Smooth muscle cell (in vitro differentiated cells): ENCODE results near the gene C9orf153. TPM values are rescaled to one million over a fixed set of nuclear protein-coding genes. Genes with fewer than 3 reads are reported as not detected.

Experiments
- DNase-seq: peaks from one replicate; lab custom pipeline; 2025; ENCODE audit not compliant: unreplicated experiment; lab: John Stamatoyannopoulos, UW
- H2AFZ ChIP-seq: fragments of 200-600 bp; sonication (generic); 2 replicates; pipeline ENCODE4 v1.6.0; 2016; ENCODE audit warnings: antibody characterized with exemption, low read depth, mild to moderate bottlenecking
- H3F3A ChIP-seq: fragments of 200-600 bp; sonication (generic); 2 replicates; pipeline ENCODE4 v1.6.0; 2017; ENCODE audit warnings: antibody characterized with exemption, low read depth
- H3K27ac ChIP-seq: fragments of 200-600 bp; sonication (generic); 2 replicates; pipeline ENCODE4 v1.5.1; 2016; ENCODE audit warnings: low read depth, mild to moderate bottlenecking
- H3K27me3 ChIP-seq: fragments of 200-600 bp; sonication (generic); 2 replicates; pipeline ENCODE4 v1.6.1; 2016; ENCODE audit warnings: low read depth, mild to moderate bottlenecking
- H3K36me3 ChIP-seq: fragments of 200-600 bp; sonication (generic); 2 replicates; pipeline ENCODE4 v1.5.1; 2016; ENCODE audit warnings: low read depth
- H3K4me1 ChIP-seq: fragments of 200-600 bp; sonication (generic); 2 replicates; pipeline ENCODE4 v1.5.1; 2016; ENCODE audit warnings: low read depth
- H3K4me2 ChIP-seq: fragments of 200-600 bp; sonication (generic); 2 replicates; pipeline ENCODE4 v1.6.0; 2016; ENCODE audit warnings: mild to moderate bottlenecking
- H3K4me3 ChIP-seq: fragments of 200-600 bp; sonication (generic); 2 replicates; pipeline ENCODE4 v1.5.1; 2016; ENCODE audit warnings: mild to moderate bottlenecking
- H3K79me2 ChIP-seq: fragments of 200-600 bp; sonication (generic); 2 replicates; pipeline ENCODE4 v1.6.0; 2016; ENCODE audit warnings: low read depth, mild to moderate bottlenecking
- H3K9ac ChIP-seq: fragments of 200-600 bp; sonication (generic); 2 replicates; pipeline ENCODE4 v1.6.0; 2016; ENCODE audit warnings: low read depth
- H3K9me3 ChIP-seq: fragments of 200-600 bp; sonication (generic); replicated peaks from 2 replicates; pipeline ENCODE4 v1.5.1; 2016; ENCODE audit warnings: low read depth
- H4K20me1 ChIP-seq: fragments of 200-600 bp; sonication (generic); 2 replicates; pipeline ENCODE4 v1.6.0; 2016; ENCODE audit warnings: low read depth
- CTCF ChIP-seq: fragments of 200-600 bp; sonication (generic); IDR thresholded peaks from 2 replicates; pipeline ENCODE4 v1.5.1; 2017; ENCODE audit warnings: borderline replicate concordance, mild to moderate bottlenecking, antibody characterized with exemption; ENCODE audit not compliant: insufficient read depth, poor library complexity, severe bottlenecking
- WGBS: methylation state at CpG from one replicate; pipeline ENCODE4 v1.1.7; 2016; ENCODE audit warnings: low lambda C conversion rate; 5-methylcytosine and 5-hydroxymethylcytosine counted together
- polyA plus RNA-seq: library from polyadenylated mRNA; unstranded; fragments of >200 nt; fragmentation: Nextera tagmentation; extraction: Ambion mirVana; gene quantifications from 2 replicates; pipeline ENCODE4 v1.2.1, GENCODE V29; 2016
- total RNA-seq: library from RNA; depleted of rRNA; stranded (reverse); fragments of >200 nt; gene quantifications from 2 replicates; pipeline ENCODE4 v1.2.3, GENCODE V29; 2014

C9orf153 gene
- total and polyA plus RNA-seq, 2 experiments from 2014 or later = 0.63 TPM; not detected in 1

- no peak overlapping the region for H3K9ac ChIP-seq
- H3K27ac ChIP-seq = no peak overlapping the region
- H3K4me2 ChIP-seq = no peak overlapping the region
- no peak overlapping the region for H2AFZ ChIP-seq
- no peak overlapping the region for H3K4me3 ChIP-seq
- H3K4me1 ChIP-seq = no peaks in the 10 kb centered on the region
- WGBS = 74% methylated on average over 3 of the region's 3 CpGs
- no peaks in the 10 kb centered on the region for H3F3A ChIP-seq
- no peaks in the 10 kb centered on the region for H3K79me2 ChIP-seq
- H3K9me3 ChIP-seq = no peaks in the 10 kb centered on the region
- no peaks in the 10 kb centered on the region for H4K20me1 ChIP-seq
- TF ChIP-seq CTCF = no peak
- H3K36me3 ChIP-seq = no peaks in the 10 kb centered on the region
- no peaks in the 10 kb centered on the region for H3K27me3 ChIP-seq
- no peak for DNase-seq
Measured at GRCh38 chr9:86187121-86187520, 72.3 kb downstream of the C9orf153 start.

- WGBS = 88% methylated on average over 2 of the region's 2 CpGs
- H3K9me3 ChIP-seq = no peaks in the 10 kb centered on the region
Measured at GRCh38 chr9:86186696-86187095, 72.8 kb downstream of the C9orf153 start.

GRCh38 chr9:86185872-86186271 lies 73.6 kb downstream of the C9orf153 start:
- H3K9ac ChIP-seq = no peak overlapping the region
- DNase-seq = no peak
- H3K4me3 ChIP-seq = no peak overlapping the region
- peak overlapping the region; percentile 51 for H3K4me2 ChIP-seq
- H3K36me3 ChIP-seq = no peaks in the 10 kb centered on the region
- no peaks in the 10 kb centered on the region for H4K20me1 ChIP-seq
- H3K27me3 ChIP-seq = no peaks in the 10 kb centered on the region
- no peaks in the 10 kb centered on the region for H3K9me3 ChIP-seq
- H3K27ac ChIP-seq = no peak overlapping the region
- TF ChIP-seq CTCF = no peak
- WGBS = 31% methylated on average over 7 of the region's 7 CpGs
- H3K4me1 ChIP-seq = no peaks in the 10 kb centered on the region
- H3F3A ChIP-seq = no peaks in the 10 kb centered on the region
- peak overlapping the region; percentile 62 for H2AFZ ChIP-seq
- H3K79me2 ChIP-seq = no peaks in the 10 kb centered on the region

More at GRCh38 chr9:86186696-86187095, 72.8 kb downstream of the C9orf153 start:
- no peak overlapping the region for H3K9ac ChIP-seq
- H3K27me3 ChIP-seq = no peaks in the 10 kb centered on the region
- H3K4me1 ChIP-seq = no peaks in the 10 kb centered on the region
- H4K20me1 ChIP-seq = no peaks in the 10 kb centered on the region
- no peak for DNase-seq
- no peak overlapping the region for H3K4me2 ChIP-seq
- H3K79me2 ChIP-seq = no peaks in the 10 kb centered on the region
- H3K36me3 ChIP-seq = no peaks in the 10 kb centered on the region
- no peak overlapping the region for H2AFZ ChIP-seq
- no peak for TF ChIP-seq CTCF
- H3F3A ChIP-seq = no peaks in the 10 kb centered on the region
- no peak overlapping the region for H3K27ac ChIP-seq
- H3K4me3 ChIP-seq = no peak overlapping the region

- H3K4me2 ChIP-seq = no peak overlapping the region
- no peaks in the 10 kb centered on the region for H3F3A ChIP-seq
- DNase-seq = no peak
- TF ChIP-seq CTCF = no peak
- no peak overlapping the region for H3K27ac ChIP-seq
- H3K9ac ChIP-seq = no peak overlapping the region
- no peaks in the 10 kb centered on the region for H3K4me1 ChIP-seq
- H3K4me3 ChIP-seq = no peak overlapping the region
- H3K79me2 ChIP-seq = no peaks in the 10 kb centered on the region
- H2AFZ ChIP-seq = no peak overlapping the region
- no peaks in the 10 kb centered on the region for H4K20me1 ChIP-seq
- H3K27me3 ChIP-seq = no peaks in the 10 kb centered on the region
- 86% methylated on average over 4 of the region's 4 CpGs for WGBS
- H3K36me3 ChIP-seq = no peaks in the 10 kb centered on the region
- H3K9me3 ChIP-seq = no peaks in the 10 kb centered on the region
Measured at GRCh38 chr9:86184138-86184524, 75.3 kb downstream of the C9orf153 start.
